HG03280 (cell line): ENCODE measurements around the gene OSTN.
"Not testable (repeated sequence)": the region's sequence is repeated elsewhere in the genome, so short reads cannot be mapped to it uniquely, and the experiment has no call there.

Source experiments
- ATAC-seq: cut with Tn5 transposase; IDR thresholded peaks from one replicate; pipeline ENCODE4 v1.9.1; 2021; ENCODE audit warnings: mild to moderate bottlenecking, moderate library complexity; ENCODE audit not compliant: unreplicated experiment

OSTN gene

GRCh38 chr3:191198932-191199331 lies at the start of gene OSTN:
Gene OSTN, plus strand, starts transcription at chr3:191199241. Its CDS starts 13,292 bp downstream, at chr3:191212533.
- no peak for ATAC-seq

- ATAC-seq, result no peak
Observed at GRCh38 chr3:191151653-191152052, 47.4 kb upstream of the OSTN start.

GRCh38 chr3:191154827-191155226 lies 44.2 kb upstream of the OSTN start:
- ATAC-seq, result no peak

- ATAC-seq, result no peak
Observed at GRCh38 chr3:191158247-191158646, 40.8 kb upstream of the OSTN start.

- no peak for ATAC-seq
Observed at GRCh38 chr3:191158815-191159214, 40.2 kb upstream of the OSTN start.

- no peak for ATAC-seq
Observed at GRCh38 chr3:191165802-191166201, 33.2 kb upstream of the OSTN start.

GRCh38 chr3:191166368-191166767 lies 32.7 kb upstream of the OSTN start:
- no peak for ATAC-seq

GRCh38 chr3:191169566-191169965 lies 29.5 kb upstream of the OSTN start:
- no peak for ATAC-seq

GRCh38 chr3:191170097-191170496 lies 28.9 kb upstream of the OSTN start:
- ATAC-seq, result no peak

GRCh38 chr3:191175102-191175501 lies 23.9 kb upstream of the OSTN start:
- no peak for ATAC-seq

GRCh38 chr3:191176038-191176785 lies 22.8 kb upstream of the OSTN start:
- ATAC-seq, result no peak

GRCh38 chr3:191185382-191185781 lies 13.7 kb upstream of the OSTN start:
- ATAC-seq, result not testable (repeated sequence)

- not testable (repeated sequence) for ATAC-seq
Observed at GRCh38 chr3:191188246-191188645, 10.8 kb upstream of the OSTN start.

GRCh38 chr3:191192270-191192669 lies 6.8 kb upstream of the OSTN start:
- ATAC-seq, result not testable (repeated sequence)

- ATAC-seq, result no peak
Observed at GRCh38 chr3:191192941-191193340, 6.1 kb upstream of the OSTN start.

- no peak for ATAC-seq
Observed at GRCh38 chr3:191197761-191198306, 1.2 kb upstream of the OSTN start.

- ATAC-seq, result no peak
Observed at GRCh38 chr3:191198480-191198879, 561 bp upstream of the OSTN start.

- ATAC-seq, result no peak
Observed at GRCh38 chr3:191210032-191210431, 11.0 kb downstream of the OSTN start.

GRCh38 chr3:191216510-191216909 lies 17.5 kb downstream of the OSTN start:
- ATAC-seq, result no peak

- ATAC-seq, result no peak
Observed at GRCh38 chr3:191217301-191217700, 18.3 kb downstream of the OSTN start.

- no peak for ATAC-seq
Observed at GRCh38 chr3:191220908-191221307, 21.9 kb downstream of the OSTN start.

- ATAC-seq, result no peak
Observed at GRCh38 chr3:191221638-191222037, 22.6 kb downstream of the OSTN start.

- no peak for ATAC-seq
Observed at GRCh38 chr3:191227541-191227940, 28.5 kb downstream of the OSTN start.
